ENCODE results near the gene PANK4.
"Not testable (repeated sequence)": the region's sequence is repeated elsewhere in the genome, so short reads cannot be mapped to it uniquely, and the experiment has no call there.

PANK4 gene

GRCh38 chr1:2473198-2473597 is 53.2 kb downstream of the PANK4 start:
- no peak for DNase-seq

- no peak for DNase-seq
Observed at GRCh38 chr1:2472561-2473177, 53.7 kb downstream of the PANK4 start.

- no peak for DNase-seq
Observed at GRCh38 chr1:2472109-2472508, 54.3 kb downstream of the PANK4 start.

GRCh38 chr1:2471587-2472001 is 54.8 kb downstream of the PANK4 start:
- no peak for DNase-seq

- DNase-seq, result no peak
Observed at GRCh38 chr1:2471159-2471471, 55.3 kb downstream of the PANK4 start.

- no peak for DNase-seq
Observed at GRCh38 chr1:2470290-2471158, 55.9 kb downstream of the PANK4 start.

GRCh38 chr1:2469103-2469940 is 57.1 kb downstream of the PANK4 start:
- DNase-seq, result no peak

GRCh38 chr1:2468540-2468939 is 57.9 kb downstream of the PANK4 start:
- no peak for DNase-seq

GRCh38 chr1:2468041-2468472 is 58.3 kb downstream of the PANK4 start:
- no peak for DNase-seq

GRCh38 chr1:2466958-2467554 is 59.3 kb downstream of the PANK4 start:
- no peak for DNase-seq

- no peak for DNase-seq
Observed at GRCh38 chr1:2466270-2466665, 60.1 kb downstream of the PANK4 start.

- no peak for DNase-seq
Observed at GRCh38 chr1:2465371-2466269, 60.8 kb downstream of the PANK4 start.

- DNase-seq, result no peak
Observed at GRCh38 chr1:2463396-2463795, 63.0 kb downstream of the PANK4 start.

GRCh38 chr1:2462819-2463218 is 63.6 kb downstream of the PANK4 start:
- DNase-seq, result no peak

- DNase-seq, result no peak
Observed at GRCh38 chr1:2460996-2461751, 65.2 kb downstream of the PANK4 start.

- no peak for DNase-seq
Observed at GRCh38 chr1:2460203-2460602, 66.2 kb downstream of the PANK4 start.

- DNase-seq, result no peak
Observed at GRCh38 chr1:2459757-2460156, 66.6 kb downstream of the PANK4 start.

- not testable (repeated sequence) for DNase-seq
Observed at GRCh38 chr1:2459102-2459753, 67.2 kb downstream of the PANK4 start.

- DNase-seq, result no peak
Observed at GRCh38 chr1:2458687-2459086, 67.7 kb downstream of the PANK4 start.
